ENCODE measurements around the gene COLEC11.
A peak's percentile ranks its signal among the peaks of the same experiment; 100 is the strongest.

COLEC11 gene

DNA sequence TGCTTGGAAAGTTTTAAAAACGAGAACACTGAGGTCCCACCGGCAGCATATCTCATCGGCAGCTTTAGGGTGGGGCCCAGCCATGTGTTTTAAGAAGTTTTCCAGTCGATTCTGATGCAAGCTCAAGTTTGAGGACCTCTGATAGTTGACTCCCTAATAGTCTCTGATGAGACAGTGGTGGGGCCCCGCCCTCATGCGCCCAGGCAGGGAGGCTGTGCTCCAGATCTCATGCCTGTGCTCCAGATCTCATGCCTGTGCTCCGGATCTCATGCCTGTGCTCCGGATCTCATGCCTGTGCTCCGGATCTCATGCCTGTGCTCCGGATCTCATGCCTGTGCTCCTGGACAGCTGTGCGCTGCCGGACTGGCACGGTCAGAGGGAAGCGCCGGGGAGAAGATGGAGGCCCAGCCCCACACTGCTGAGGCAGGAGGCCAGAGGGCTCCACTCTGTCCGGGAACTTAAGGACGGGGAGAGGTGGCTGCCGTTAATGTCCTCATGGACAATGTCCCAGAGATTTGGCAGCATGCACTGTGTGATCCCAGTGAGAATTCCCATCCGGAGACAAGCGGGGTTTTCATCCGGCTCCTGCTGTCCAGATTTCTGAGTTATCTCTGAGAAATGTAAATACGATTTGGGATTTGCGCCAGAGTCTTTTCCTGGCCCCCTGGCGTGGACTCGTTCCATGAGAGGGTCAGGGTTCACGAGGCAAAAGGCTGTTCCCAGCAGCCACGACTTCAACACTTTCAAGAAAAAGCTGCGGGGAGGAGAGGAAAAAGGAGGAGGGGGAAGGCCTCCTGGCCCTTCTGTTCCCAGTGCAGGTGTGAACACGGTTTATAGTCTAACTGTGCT is 9.4 kb upstream of the COLEC11 start:
- no peak for DNase-seq

- DNase-seq: no peak
Measured at GRCh38 chr2:3586220-3586619, 8.7 kb upstream of the COLEC11 start.

DNA sequence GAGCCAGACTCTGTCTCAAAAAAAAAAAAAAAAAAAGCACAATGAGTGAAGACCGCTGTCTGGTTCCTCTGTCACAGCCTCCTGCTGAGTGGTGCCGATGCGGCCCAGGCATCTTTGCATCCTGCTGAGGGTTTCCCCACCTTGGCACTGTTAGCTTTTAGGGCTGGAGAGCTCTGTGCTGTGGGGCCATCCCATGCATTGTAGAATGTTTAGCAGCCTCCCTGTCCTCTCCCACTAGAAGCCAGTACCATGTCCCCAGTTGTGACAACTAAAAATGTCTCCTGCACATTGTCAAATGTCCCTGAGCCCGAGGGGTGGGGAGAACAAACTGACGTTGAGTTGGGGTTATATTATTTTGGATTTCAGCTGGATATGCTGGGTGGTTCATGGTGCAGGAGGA is 7.9 kb upstream of the COLEC11 start:
- DNase-seq: no peak

DNA sequence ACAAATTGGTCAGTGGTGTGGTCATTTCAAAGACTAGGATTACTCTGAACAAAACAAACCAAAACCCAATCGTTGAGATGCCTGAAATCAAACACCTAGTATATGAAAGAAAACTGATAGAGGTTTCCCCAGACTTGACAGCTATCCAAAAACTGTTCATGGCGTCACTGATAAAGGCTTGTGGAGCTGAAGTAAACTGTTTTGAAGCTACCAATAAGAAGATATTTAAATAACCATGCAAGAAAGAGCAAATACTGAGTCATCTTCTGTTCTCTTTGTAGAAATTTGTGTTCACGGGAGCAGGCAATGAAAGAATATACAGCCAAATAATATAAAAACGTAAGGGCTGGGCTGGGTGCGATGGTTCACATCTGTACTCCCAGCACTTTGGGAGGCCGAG is 7.5 kb upstream of the COLEC11 start:
- no peak for DNase-seq

DNA sequence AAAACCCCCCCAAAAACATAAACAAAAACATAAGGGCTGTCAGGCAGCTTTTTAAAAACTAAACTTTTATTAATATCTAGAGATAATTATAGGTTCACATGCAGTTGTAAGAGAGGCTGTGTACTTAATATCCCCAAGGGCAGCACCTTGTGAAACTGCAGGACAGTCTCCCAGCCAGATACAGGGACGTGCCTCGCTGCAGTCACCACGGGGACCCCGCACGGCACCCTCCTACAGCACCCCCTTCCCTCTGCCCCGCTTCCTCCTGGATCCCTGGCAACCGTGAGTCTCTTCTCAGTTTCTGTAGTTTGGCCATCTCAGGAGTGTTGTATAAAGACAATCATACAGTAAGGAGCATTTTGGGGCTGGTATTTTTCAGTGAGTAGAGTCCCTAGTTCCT is 6.8 kb upstream of the COLEC11 start:
- no peak for DNase-seq

GRCh38 chr2:3589086-3589485 is 5.8 kb upstream of the COLEC11 start:
- DNase-seq: no peak

- no peak for DNase-seq
Measured at GRCh38 chr2:3595404-3595803, 492 bp downstream of the COLEC11 start.

DNA sequence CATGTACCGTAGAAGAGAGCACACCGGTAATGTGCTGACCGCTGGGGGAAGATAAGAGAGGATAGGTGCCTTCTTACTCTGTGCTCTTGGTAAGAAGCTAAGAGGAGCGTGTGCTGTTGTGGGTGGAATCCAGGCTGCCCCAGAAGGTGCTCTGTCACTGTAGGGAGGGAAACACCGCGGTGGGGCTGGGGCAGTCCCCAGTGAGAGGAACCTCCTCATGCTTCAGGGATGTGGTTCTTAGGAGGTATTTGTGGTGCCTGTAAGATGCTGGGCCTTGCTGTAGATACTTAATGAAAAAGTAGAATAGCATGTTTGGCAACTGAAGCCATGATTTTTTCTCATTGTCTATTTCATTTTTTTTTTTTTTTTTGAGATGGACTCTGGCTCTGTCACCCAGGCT is 1.1 kb downstream of the COLEC11 start:
- DNase-seq: peak; percentile 55

DNA sequence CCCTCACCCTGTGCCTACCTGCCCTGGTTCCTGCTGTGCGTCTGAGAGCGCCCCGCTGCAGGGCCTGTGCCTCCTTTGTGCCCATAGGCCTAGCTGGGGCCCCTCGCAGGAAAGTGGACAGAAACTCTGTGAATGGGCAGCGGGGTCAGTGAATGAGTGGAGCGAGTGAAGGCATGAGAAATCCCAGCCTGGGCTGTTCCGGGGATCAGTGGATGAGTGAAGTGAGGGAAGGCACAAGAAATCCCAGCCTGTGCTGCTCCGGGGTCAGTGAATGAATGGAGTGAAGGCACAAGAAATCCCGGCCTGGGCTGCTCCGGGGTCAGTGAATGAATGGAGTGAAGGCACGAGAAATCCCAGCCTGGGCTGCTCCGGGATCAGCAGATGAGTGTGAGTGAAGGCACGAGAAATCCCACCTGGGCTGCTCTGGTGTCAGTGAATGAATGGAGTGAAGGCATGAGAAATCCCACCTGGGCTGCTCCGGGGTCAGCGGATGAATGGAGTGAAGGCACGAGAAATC is 2.0 kb downstream of the COLEC11 start:
- no peak for DNase-seq

DNA sequence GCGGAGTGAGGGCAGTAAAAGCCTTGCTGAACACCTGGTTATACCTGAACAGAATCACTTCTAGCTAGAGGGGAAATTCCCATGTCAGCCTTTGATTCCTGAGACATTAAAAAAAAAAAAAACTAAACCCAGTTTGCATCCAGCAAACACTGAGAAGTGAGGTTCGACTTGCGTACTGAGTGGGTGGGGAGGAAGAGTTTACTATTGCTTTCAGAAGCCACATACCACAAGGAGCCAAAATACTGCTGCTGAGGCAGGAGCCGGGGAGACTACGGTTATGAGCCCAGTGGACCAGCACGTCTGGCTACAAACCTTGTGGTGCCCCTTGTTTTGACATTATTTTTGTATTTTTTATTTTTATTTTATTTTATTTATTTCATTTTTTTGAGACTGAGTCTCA is 2.7 kb downstream of the COLEC11 start:
- peak; percentile 20 for DNase-seq

GRCh38 chr2:3598197-3598910 is 3.4 kb downstream of the COLEC11 start:
- no peak for DNase-seq

DNA sequence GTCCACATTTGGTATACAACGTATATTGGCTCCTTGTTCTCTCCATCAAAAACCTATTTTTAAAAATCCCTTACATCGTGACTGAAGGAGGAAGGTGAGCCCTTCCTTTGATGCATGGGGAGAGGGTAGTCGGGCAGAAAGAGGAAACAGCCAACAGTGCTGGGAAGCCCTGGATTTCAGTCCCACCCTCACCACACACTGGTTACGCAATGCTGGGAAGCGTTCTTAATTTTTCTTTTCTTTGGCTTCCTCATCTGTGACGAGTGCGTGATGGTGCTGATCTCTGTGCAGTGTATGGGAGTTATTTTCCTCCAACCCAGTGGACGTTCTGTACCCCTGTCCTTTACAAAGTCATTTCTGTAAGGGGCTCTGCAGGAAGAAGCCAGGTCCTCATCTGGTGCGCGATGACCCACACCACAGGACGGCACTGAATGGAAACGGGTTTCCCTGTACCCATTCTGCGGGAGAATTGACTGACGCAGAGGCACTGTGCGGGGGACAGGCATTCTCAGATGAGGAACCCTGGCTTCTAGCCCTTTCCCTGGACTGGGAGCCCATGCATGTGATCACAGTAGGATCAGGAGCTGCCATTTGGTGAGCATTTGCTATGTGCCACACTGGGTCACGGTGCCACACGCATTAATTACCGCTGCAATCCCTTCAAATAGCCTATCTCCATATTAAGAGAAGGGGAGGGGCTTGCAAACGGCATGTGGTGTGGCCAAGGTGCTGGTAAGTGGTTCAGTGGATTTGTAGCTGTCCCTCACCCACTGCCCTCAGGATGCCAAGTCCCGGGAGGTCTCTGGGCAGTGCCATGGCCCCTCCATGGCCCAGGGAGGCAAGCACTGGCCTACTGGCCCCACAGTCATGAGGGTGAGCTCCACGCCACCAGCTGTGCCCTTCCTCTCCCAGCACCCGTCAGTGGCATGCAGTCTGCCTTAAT is 4.3 kb downstream of the COLEC11 start:
- DNase-seq: no peak

- DNase-seq: no peak
Measured at GRCh38 chr2:3600256-3600855, 5.4 kb downstream of the COLEC11 start.

- DNase-seq: no peak
Measured at GRCh38 chr2:3601561-3602271, 6.8 kb downstream of the COLEC11 start.

DNA sequence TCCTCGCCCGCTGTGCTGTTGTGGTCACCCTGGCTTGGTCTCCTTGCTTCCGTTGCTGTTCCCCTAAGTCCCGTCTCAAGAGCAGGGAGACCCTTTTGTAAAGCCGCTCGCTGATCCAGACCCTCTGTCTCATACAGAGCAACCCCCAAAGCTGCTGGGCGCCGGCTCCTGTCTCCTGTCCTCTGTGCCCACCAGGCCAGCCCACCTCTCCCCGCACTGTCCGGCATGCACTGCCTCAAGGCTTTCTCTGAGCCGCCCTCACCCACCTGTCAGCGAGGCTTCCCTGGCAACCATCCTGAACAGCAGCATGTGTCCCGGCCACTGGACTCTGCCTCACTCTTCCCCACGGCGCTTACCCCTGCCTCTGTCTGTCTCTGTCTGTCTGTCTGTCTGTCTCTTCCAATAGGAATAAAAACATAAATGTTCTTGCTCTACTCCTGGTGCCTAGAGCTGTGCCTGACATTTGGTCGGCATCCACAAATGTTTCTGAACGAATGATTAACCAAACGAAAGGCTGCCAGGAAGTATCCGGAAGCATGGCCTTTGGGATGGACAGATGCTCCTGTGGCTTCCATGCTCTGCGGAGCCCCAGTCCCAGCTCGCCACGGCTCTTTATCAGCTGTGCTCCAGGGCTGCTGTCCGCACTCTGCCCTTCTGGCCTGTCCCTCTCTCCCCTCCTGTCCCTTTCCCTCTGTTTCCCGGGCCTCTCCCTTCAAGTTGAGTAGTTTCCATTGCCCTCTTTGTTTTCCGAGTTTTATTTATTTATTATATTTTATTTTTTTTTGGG is 7.8 kb downstream of the COLEC11 start:
- no peak for DNase-seq

- no peak for DNase-seq
Measured at GRCh38 chr2:3603536-3604206, 8.8 kb downstream of the COLEC11 start.

- DNase-seq: no peak
Measured at GRCh38 chr2:3604207-3604877, 9.4 kb downstream of the COLEC11 start.

GRCh38 chr2:3604991-3605961 is 10.4 kb downstream of the COLEC11 start:
- peak; percentile 48 for DNase-seq

GRCh38 chr2:3606028-3606369 is 11.1 kb downstream of the COLEC11 start:
- no peak for DNase-seq

Data from activated naive CD4-positive, alpha-beta T cell treated with Interleukin-2 at 50 U/mL for 16 hours (primary cell).